ENCODE data around the gene STAP2.

DNA sequence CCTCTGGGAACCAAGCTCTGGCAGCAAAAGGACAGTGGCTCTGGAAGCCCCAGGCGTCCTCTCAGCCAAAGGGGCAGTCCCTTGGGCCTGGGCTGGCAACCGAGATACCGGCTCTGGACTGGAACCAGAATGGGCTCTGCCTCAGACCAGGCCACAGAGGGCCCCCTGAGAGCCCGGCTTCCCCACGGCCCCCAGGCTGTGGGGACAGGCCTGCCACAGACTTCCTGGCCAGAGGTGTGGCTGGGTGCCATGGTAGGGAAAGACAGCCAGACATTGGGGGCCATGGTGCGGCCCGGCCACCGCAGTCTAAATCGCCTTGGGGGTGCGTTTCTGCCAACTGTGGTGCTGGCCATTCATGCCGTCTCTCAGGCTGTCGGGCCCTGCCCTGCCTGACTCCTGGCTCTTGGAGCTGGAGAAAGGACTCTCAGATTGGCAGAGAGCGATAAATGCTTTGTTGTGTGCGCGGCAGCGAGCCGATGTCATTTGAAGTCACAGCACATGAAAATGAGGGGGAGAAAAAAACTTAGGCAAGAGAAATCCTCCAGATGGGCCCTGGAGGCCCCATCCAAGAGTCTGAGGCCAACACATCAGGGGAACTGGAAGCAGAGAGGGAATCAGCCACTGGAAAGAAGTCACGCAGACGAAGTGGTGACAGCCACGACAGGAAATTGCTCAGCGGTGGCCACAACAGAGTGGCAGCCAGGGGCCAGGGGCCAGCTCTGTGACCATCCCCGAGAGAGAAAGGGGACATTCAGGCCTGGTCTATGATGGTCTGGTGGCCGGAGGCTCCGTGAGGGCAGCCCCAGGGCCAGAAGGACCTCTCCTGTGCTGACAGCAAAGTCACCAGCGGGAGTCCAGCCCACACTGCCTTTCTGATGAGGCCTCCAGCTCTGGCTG is 35.2 kb upstream of the STAP2 start:
- TF ChIP-seq CSDE1 (IDR thresholded peaks at IDR 0.05) = no peak
- TF ChIP-seq ZNF609 (CRISPR knock-in tag; IDR thresholded peaks at IDR 0.05; ENCODE audit: borderline replicate concordance) = no peak
- no peak for TF ChIP-seq EZH2 (IDR thresholded peaks at IDR 0.05; ENCODE audit: borderline replicate concordance, low read depth, low read length)
- no peak for TF ChIP-seq PTTG1 (tag; IDR thresholded peaks at IDR 0.05; ENCODE audit: low read depth)
- no peak for TF ChIP-seq MTA1 (IDR thresholded peaks at IDR 0.05; ENCODE audit: borderline replicate concordance)
- no peak for TF ChIP-seq NFYB (IDR thresholded peaks at IDR 0.05; ENCODE audit: extremely low read depth, insufficient read length)
- TF ChIP-seq NFE2L1 (tag; IDR thresholded peaks at IDR 0.05; ENCODE audit: borderline replicate concordance, low read depth) = no peak
- TF ChIP-seq PHB2 (IDR thresholded peaks at IDR 0.05; ENCODE audit: low read depth) = no peak
- TF ChIP-seq, protein P1, sequence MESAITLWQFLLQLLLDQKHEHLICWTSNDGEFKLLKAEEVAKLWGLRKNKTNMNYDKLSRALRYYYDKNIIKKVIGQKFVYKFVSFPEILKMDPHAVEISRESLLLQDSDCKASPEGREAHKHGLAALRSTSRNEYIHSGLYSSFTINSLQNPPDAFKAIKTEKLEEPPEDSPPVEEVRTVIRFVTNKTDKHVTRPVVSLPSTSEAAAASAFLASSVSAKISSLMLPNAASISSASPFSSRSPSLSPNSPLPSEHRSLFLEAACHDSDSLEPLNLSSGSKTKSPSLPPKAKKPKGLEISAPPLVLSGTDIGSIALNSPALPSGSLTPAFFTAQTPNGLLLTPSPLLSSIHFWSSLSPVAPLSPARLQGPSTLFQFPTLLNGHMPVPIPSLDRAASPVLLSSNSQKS (CRISPR knock-in tag; IDR thresholded peaks at IDR 0.05) = no peak
- TF ChIP-seq, protein P2, sequence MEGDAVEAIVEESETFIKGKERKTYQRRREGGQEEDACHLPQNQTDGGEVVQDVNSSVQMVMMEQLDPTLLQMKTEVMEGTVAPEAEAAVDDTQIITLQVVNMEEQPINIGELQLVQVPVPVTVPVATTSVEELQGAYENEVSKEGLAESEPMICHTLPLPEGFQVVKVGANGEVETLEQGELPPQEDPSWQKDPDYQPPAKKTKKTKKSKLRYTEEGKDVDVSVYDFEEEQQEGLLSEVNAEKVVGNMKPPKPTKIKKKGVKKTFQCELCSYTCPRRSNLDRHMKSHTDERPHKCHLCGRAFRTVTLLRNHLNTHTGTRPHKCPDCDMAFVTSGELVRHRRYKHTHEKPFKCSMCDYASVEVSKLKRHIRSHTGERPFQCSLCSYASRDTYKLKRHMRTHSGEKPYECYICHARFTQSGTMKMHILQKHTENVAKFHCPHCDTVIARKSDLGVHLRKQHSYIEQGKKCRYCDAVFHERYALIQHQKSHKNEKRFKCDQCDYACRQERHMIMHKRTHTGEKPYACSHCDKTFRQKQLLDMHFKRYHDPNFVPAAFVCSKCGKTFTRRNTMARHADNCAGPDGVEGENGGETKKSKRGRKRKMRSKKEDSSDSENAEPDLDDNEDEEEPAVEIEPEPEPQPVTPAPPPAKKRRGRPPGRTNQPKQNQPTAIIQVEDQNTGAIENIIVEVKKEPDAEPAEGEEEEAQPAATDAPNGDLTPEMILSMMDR (IDR thresholded peaks at IDR 0.05 in 2 of 3, conservative IDR thresholded peaks at IDR 0.05 in 1 of 3; ENCODE audit: insufficient read depth in 2 of 3, low read depth in 1 of 3, low read length in 3 of 3) = no peak
- TF ChIP-seq WHSC1 (IDR thresholded peaks at IDR 0.05; ENCODE audit: low read length) = no peak
- no peak for TF ChIP-seq FOXA3 (CRISPR knock-in tag; conservative IDR thresholded peaks at IDR 0.05 in 1 of 2, IDR thresholded peaks at IDR 0.05 in 1 of 2)
- no peak for TF ChIP-seq SP1 (CRISPR knock-in tag; IDR thresholded peaks at IDR 0.05)
- no peak for TF ChIP-seq ZBTB2 (IDR thresholded peaks at IDR 0.05)
